Activated CD8-positive, alpha-beta T cell treated with anti-CD3 and anti-CD28 coated beads, Interleukin-2, amount 10 ng/mL, durations not matched to agents 7 days and 5 days (primary cell): ENCODE measurements around the gene DAG1. TPM values are rescaled to one million over a fixed set of nuclear protein-coding genes. Genes with fewer than 3 reads are reported as not detected.

Experiments
- ATAC-seq: fragments of 150-1000 bp; cut with Tn5 transposase; one replicate; pipeline ENCODE4 v1.10.0; 2021; ENCODE audit warnings: moderate library complexity
- CTCF ChIA-PET: fragments of 350-600 bp; sonication (Branson Sonifier 250); formaldehyde crosslinking; loops from one replicate; lab custom pipeline; 2021; ENCODE audit warnings: antibody characterized with exemption; lab: Charles Lee
- POLR2A ChIA-PET: fragments of 350-600 bp; sonication (Branson Sonifier 250); formaldehyde crosslinking; loops from one replicate; lab custom pipeline; 2021; ENCODE audit warnings: antibody characterized with exemption; lab: Charles Lee
- DNase-seq: peaks from one replicate; pipeline ENCODE4 v3.0.0-alpha.2; 2020
- H3K27ac Mint-ChIP-seq: one replicate; pipeline ENCODE4 v1.8.0; 2021; ENCODE audit warnings: mild to moderate bottlenecking, mixed read lengths
- H3K27me3 Mint-ChIP-seq: one replicate; pipeline ENCODE4 v1.8.0; 2021; ENCODE audit warnings: low read depth, mixed read lengths
- H3K36me3 Mint-ChIP-seq: one replicate; pipeline ENCODE4 v1.8.0; 2021; ENCODE audit warnings: low read depth, mixed read lengths
- H3K4me1 Mint-ChIP-seq: one replicate; pipeline ENCODE4 v1.8.0; 2021; ENCODE audit warnings: low read depth, mixed read lengths
- H3K4me3 Mint-ChIP-seq: one replicate; pipeline ENCODE4 v1.8.0; 2021; ENCODE audit warnings: mild to moderate bottlenecking, mixed read lengths
- H3K9me3 Mint-ChIP-seq: one replicate; pipeline ENCODE4 v1.8.0; 2022; ENCODE audit warnings: mixed read lengths; ENCODE audit not compliant: insufficient read depth
- total RNA-seq, 2 experiments: library from RNA; stranded (reverse); gene quantifications; one replicate each; pipeline ENCODE4 v1.2.3, GENCODE V29; 2021

Gene DAG1
- total RNA-seq, 2 experiments from 2014 or later = 18.8 to 19.7 TPM

DNA sequence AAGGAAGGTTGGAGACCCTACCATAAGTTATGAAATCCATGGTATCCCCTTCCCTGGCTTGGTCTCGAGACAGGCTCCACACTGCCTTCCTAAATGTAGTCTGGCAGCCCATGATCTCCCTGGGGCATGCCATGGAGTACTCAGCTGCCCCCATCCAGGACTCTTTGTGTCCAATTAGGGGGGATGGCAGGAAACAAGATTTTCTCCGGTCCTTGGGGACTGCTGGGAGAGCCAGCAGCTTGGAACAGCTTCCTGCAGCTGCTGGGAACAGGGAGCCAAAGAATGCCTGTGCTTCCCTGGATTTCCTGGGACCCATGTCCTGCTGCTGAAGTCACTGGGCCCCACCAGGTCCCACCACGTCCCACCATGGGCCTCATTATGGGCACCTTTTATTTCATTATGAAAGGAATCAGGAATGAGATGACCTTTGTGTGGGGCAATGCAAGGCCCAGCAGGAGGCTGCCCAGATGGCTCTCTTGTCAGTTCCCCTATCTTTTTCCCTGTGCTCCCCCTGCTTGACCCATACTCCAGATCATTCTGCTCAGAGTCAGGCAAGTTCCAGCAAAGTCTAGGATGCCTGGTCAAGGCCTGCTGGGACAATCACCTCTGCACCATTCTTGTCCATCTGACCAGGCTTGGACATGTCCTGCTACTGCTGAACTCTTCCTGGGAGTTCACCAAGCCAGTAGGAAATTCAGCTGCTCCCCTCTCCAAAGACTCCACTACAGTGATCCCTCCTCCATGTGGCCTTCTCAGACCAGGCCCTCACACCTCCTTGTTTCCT, 15.0 kb upstream of the DAG1 start:
- Mint-ChIP-seq H3K4me1 (peaks cover 3% of the 10 kb centered on the region), H3K27ac (no peak overlapping the region), H3K36me3 (no peaks in the 10 kb centered on the region)

DNA sequence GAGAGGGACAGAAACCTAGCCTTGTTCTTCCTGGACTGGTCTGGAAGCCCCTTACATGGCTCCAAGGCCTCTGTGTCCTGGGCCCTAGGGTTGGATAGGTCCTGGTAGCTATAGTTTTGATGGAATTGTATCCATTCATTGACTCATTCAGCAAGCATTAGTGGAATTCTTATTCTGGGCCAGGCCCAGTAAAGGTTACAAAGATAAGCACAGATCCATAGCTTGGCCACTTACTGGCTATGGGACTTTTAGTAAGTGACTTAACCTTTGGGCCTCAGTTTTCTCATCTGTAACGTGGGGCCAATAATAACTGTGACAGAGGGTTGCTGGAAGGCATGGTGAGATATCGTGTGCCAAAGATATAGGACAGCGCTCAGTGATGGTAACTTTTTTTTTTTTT, 13.6 kb upstream of the DAG1 start:
- Mint-ChIP-seq H3K4me3 (no peak overlapping the region), H3K27me3 (no peaks in the 10 kb centered on the region), H3K36me3 (no peaks in the 10 kb centered on the region), H3K4me1 (peaks cover 3% of the 10 kb centered on the region), H3K27ac (no peak overlapping the region), H3K9me3 (no peaks in the 10 kb centered on the region)
- ChIA-PET CTCF (interaction anchor here (1.0 to 1.4 kb wide), 2 partner anchors 14 to 285 kb away, joined by 3 to 4 read pairs; partner anchors contain the start of genes DAG1 and KLHDC8B), POLR2A (no interaction called here)
- ATAC-seq (no peak), DNase-seq (no peak)

More for the DNA sequence above, 15.0 kb upstream of the DAG1 start:
- DNase-seq = no peak
- H3K9me3 Mint-ChIP-seq = no peaks in the 10 kb centered on the region
- no peak overlapping the region for H3K4me3 Mint-ChIP-seq
- ChIA-PET POLR2A (no interaction called here), CTCF (interaction anchor here (1.0 to 1.6 kb wide), 3 partner anchors 15 to 177 kb away, joined by 3 to 8 read pairs (median 4); partner anchors contain the start of gene DAG1)
- no peak for ATAC-seq
- no peaks in the 10 kb centered on the region for H3K27me3 Mint-ChIP-seq

DNA sequence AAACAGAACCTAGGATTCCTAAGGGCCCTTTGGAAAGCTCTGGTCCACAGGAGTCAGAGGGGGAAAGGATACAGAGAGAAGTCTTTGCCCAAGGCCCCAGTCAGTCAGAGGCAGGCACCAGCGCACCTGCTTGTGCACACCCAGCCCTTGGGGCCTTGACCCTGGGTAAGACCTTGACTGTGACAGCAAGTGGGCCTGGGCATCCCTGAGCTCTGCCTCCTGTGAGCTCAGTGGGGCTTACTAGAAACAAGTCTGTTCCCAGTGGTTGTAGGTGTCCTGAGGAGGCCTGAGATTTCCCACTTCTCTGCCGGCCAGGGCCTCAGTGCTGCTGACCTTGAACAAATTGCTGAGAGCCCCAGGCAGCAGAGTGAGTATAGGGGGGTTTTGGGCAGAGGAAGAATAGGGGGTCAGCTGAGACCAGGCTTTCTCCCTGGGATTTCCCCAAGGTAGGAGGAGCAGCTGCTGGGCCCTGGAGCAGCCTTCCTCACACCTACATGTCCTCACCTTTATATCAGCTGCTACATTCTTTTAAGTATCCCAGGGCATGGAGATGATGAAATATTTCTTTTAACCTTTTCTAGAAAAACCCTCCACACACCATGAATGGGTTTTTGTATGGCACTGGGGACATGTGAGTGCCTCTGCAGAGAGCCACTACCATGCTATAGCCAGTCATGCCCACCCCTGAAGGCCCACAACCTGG, 9.7 kb upstream of the DAG1 start:
- DNase-seq (no peak), ATAC-seq (no peak)
- Mint-ChIP-seq H3K36me3 (no peaks in the 10 kb centered on the region), H3K27ac (no peak overlapping the region), H3K27me3 (peaks cover 2% of the 10 kb centered on the region), H3K9me3 (no peaks in the 10 kb centered on the region), H3K4me1 (peaks cover 3% of the 10 kb centered on the region), H3K4me3 (no peak overlapping the region)
- ChIA-PET CTCF (interaction anchor here (1.2 to 1.3 kb wide), 2 partner anchors 79 to 120 kb away, joined by 3 to 4 read pairs; no protein-coding TSS in a partner anchor), POLR2A (no interaction called here)

DNA sequence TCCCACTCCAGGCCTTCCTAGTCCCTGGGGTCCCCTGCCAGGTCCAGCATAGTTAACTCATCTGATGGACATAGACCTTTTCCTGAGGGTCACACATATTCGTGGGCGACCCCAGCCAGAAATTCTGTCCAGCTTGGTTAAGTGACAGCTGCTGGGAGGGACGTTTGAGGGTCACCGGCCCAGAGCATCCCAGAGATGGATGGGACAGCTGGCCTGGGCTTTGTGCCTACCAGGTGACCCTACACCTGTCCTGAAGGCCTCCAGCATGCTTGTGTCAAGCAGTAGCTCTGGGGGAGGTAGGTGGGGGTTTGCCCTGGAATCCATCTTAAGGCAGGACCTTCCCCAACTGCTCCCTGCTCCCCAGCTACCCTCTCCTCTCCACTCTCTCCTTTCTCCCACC, 9.1 kb upstream of the DAG1 start:
- Mint-ChIP-seq H3K9me3 (no peaks in the 10 kb centered on the region), H3K36me3 (no peaks in the 10 kb centered on the region), H3K4me3 (no peak overlapping the region), H3K4me1 (no peaks in the 10 kb centered on the region), H3K27me3 (peaks cover 2% of the 10 kb centered on the region), H3K27ac (no peak overlapping the region)
- POLR2A ChIA-PET = no interaction called here
- CTCF ChIA-PET = interaction anchor here (1.3 kb wide), 1 partner anchor 79 kb away, joined by 4 read pairs; no protein-coding TSS in a partner anchor
- ATAC-seq (no peak), DNase-seq (no peak)

DNA sequence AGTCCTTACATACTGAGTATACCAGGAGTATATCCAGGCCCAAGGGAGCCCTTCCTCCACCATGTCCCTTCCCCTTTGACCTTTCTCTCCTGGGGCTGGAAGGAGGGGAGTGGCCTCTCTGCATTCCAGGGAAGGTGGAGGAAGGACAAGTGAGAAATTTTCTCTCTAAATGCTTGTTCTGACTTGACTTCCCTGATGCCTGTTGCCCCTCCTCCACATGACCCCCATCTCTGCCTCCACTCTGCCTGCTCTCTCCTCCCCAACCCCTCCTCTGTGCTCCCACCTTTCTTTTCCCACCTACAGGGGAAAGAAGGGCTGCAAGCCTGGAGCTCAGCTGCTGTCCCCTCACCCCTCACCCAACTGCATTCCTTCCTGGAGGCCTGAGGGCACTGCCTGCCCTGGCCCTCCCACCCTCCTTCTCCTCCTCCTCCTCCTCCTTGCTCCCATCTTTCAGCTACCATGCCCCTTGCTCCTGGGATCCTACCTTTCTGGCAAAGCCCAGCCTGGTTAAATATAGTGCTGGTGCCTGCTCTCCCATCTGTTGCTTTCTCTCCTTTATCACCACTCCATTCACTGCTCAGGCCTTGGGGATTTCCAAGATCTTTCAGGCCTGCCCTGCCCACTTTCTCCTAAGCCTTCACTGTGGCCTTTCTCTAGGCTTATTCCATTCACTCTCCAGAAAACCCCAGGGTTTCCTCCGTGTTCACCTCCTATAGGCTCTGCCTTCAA, 8.5 kb upstream of the DAG1 start:
- Mint-ChIP-seq H3K4me1 (no peaks in the 10 kb centered on the region), H3K27me3 (peaks cover 2% of the 10 kb centered on the region), H3K27ac (no peak overlapping the region), H3K9me3 (no peaks in the 10 kb centered on the region), H3K36me3 (no peaks in the 10 kb centered on the region), H3K4me3 (no peak overlapping the region)
- ChIA-PET POLR2A (no interaction called here), CTCF (no interaction called here)
- ATAC-seq (no peak), DNase-seq (no peak)

DNA sequence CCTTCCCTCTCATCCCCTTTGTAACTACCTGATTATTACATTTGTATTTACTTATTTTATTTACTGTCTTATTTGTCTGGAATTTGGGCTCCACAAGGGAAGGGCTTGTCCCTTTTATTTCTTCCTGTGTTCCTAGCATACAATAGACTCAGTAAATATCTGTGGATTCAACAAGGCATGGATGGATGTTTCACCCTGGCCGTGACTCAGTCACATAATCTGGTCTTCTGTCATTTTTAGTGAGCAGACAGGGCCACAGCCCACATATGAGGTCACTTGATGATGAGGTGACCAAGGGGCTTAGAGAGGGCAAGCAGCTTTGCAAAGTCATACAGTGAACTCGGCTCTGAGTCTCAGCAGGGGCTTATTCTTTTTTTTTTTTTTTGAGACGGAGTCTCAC, 7.8 kb upstream of the DAG1 start:
- ChIA-PET CTCF (no interaction called here), POLR2A (no interaction called here)
- ATAC-seq (no peak), DNase-seq (no peak)
- H3K27ac Mint-ChIP-seq = no peak overlapping the region
- H3K9me3 Mint-ChIP-seq = no peaks in the 10 kb centered on the region
- no peaks in the 10 kb centered on the region for H3K36me3 Mint-ChIP-seq
- no peak overlapping the region for H3K4me3 Mint-ChIP-seq
- peaks cover 2% of the 10 kb centered on the region for H3K27me3 Mint-ChIP-seq
- H3K4me1 Mint-ChIP-seq = no peaks in the 10 kb centered on the region

DNA sequence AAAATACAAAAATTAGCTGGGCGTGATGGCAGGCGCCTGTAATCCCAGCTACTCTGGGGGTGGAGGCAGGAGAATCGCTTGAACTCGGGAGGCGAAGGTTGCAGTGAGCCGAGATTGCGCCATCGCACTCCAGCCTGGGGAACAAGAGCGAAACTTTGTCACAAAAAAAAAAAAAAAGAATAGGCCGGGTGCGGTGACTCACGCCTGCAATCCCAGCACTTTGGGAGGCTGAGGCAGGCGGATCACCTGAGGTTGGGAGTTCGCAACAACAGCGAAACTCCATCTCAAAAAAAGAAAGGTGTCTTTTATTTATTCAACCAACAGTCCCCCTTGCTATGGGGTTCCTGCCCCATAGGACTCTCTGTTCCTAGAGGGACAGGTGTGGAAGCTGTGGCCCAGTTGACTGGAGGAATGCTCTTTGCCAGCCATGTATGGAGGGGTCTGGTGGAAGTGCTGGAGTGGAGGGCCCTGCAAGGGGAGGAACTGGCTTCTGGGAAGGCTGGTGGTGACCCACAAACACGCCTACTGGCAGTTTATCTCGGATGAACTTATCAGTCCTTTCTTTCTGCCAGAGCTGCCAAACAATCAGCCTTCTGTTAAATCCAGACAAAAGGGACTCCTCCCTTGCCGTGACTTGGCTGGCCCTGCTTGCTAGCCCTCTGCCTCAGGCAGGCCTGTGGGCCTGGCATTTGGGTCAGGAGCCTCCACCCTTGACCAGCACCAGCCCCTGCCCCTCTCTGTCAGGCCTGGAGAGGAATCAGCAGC, 4.6 kb upstream of the DAG1 start:
- Mint-ChIP-seq H3K9me3 (no peaks in the 10 kb centered on the region), H3K4me1 (peaks cover 7% of the 10 kb centered on the region), H3K4me3 (no peak overlapping the region), H3K27me3 (peaks cover 2% of the 10 kb centered on the region), H3K36me3 (no peaks in the 10 kb centered on the region), H3K27ac (no peak overlapping the region)
- ATAC-seq (no peak), DNase-seq (no peak)
- ChIA-PET CTCF (no interaction called here), POLR2A (interaction anchor here (0.6 kb wide), 1 partner anchor 345 kb away, joined by 3 read pairs; no protein-coding TSS in a partner anchor)

DNA sequence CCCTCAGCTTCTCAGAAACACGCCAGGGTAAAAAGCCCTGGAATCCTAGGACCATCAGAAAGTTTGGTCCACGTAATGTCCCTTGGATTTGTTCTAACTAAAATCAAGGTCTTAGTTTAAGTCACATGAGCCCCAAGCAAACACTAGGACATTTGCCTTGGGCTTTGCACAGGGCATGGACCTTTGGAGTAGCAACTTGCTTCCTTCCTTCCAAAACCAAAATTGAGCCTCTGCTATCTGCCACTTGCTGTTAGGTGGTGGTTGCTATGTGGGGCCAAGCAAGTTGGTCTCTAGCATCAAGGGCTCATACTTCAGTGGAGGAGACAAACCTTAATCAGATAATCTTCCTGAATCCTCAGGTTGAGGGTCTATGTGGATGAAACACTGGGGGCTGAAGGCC, 4.0 kb upstream of the DAG1 start:
- Mint-ChIP-seq H3K9me3 (no peaks in the 10 kb centered on the region), H3K4me3 (no peak overlapping the region), H3K27ac (no peak overlapping the region), H3K4me1 (peaks cover 10% of the 10 kb centered on the region), H3K36me3 (no peaks in the 10 kb centered on the region), H3K27me3 (peaks cover 2% of the 10 kb centered on the region)
- no peak for ATAC-seq
- ChIA-PET POLR2A (no interaction called here), CTCF (no interaction called here)
- no peak for DNase-seq

DNA sequence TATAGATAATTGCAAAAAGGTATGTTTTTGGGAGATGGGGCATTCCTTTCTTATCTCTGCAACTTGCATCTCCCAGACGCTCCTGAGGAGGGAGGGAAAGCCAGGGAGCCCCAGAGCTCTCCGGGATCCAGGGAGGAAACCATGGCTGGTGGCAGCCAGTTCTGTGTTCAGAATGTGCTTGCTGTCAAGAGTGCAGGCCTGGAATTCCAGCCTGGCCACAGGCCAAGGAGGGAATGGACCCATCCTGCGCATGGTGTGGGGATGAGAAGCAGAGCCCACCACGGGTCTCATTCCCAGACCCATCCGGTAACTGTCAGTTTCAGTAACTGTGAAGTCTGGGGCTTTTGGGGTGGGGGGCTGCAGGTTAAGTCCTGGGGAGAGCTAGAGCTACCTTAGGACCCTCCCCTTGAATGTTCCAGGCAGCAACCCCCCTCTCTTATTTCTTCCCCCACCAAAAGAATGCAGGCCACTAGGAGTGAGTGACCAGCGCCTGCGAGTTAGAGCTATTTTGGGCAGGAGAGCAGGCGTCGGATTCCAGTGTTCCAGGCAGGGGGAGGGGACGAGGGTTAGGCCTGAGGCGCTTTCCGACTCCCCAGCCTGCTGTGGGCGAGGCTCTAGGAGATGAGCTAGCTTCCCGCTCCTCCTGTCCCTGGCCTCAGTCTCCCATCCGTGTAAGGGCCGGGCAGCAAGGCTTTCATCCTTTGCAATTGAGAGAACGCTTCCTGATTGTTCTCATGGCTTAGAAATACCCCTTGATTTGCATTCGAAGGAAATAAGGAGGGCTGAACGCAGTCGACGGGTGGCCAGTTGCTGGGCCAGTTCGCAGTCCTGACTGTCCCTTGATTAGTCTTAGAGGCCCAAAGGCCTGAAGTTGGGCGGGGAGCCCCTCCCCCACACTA, 781 bp upstream of the DAG1 start:
- Mint-ChIP-seq H3K4me1 (peaks cover 23% of the 10 kb centered on the region), H3K27me3 (no peaks in the 10 kb centered on the region), H3K4me3 (peak overlapping the region; percentile 86), H3K27ac (peak overlapping the region; percentile 88), H3K36me3 (peaks cover 18% of the 10 kb centered on the region), H3K9me3 (no peaks in the 10 kb centered on the region)
- POLR2A ChIA-PET = interaction anchor here (0.6 to 2.1 kb wide), 8 partner anchors 12 to 447 kb away, joined by 3 to 7 read pairs (median 4); partner anchors contain the start of genes NDUFAF3, QRICH1, TCTA and USP4
- ATAC-seq = no peak
- DNase-seq = no peak
- CTCF ChIA-PET = interaction anchor here (1.0 to 3.6 kb wide), 8 partner anchors 10 to 129 kb away, joined by 3 to 16 read pairs (median 7); partner anchors contain the start of gene USP4

DNA sequence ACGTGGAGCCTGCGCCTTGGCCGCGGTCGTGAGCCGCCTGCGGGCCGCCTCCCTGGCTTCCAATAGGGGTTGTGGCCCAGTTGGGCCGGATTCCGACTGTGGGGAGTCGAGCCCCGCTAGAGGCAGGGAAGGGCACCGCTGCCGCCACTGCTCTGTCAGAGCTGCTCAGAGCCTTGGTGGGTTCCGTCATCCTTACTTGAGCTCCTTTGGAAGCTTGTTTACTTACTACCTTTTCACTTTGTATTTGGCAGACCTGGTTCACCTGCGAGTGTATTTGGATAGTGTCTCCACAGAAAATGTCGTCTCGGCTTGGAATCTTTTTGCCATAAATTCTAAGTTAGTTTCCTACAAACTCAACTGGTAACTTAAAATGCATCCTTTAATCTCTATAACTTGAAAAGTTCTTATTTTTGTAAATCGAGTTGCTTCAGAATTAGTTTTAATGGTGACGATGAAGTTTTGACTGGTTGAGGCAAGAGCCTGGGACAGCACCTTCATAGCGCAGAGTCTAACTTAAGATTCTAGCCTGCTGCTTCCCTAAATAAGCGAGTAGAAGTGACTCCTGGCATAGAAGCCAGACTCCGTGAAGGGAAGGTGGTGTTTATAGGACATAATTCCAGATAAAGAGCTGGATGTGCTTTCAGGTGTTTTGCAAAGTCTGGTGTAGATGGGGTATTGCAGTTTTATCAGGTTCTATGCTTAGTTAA, 800 bp downstream of the DAG1 start:
- no peaks in the 10 kb centered on the region for H3K27me3 Mint-ChIP-seq
- H3K4me1 Mint-ChIP-seq = peaks cover 26% of the 10 kb centered on the region
- peaks cover 24% of the 10 kb centered on the region for H3K36me3 Mint-ChIP-seq
- ChIA-PET CTCF (interaction anchor here (1.0 to 3.6 kb wide), 10 partner anchors 14 to 377 kb away, joined by 4 to 16 read pairs (median 6); partner anchors contain the start of genes QRICH1 and USP4), POLR2A (interaction anchor here (1.0 to 2.1 kb wide), 9 partner anchors 10 to 754 kb away, joined by 3 to 7 read pairs (median 4); partner anchors contain the start of genes IP6K2, NDUFAF3, QRICH1 and TCTA)
- ATAC-seq (peak; percentile 32), DNase-seq (no peak)
- no peaks in the 10 kb centered on the region for H3K9me3 Mint-ChIP-seq
- H3K4me3 Mint-ChIP-seq = peak overlapping the region; percentile 86
- H3K27ac Mint-ChIP-seq = peak overlapping the region; percentile 88
